OCI-LY7 (cell line): ENCODE data around the gene CWC22.

Experiments
- CTCF ChIP-seq: fragments of 200-600 bp; sonication (generic); conservative IDR thresholded peaks from 2 replicates; pipeline ENCODE4 v1.5.1; 2014; ENCODE audit warnings: mild to moderate bottlenecking, antibody characterized with exemption, low read length, moderate library complexity, mixed read lengths
- EZH2phosphoT487 ChIP-seq: fragments of 200-600 bp; sonication (generic); IDR thresholded peaks from 2 replicates; pipeline ENCODE4 v1.6.1; 2018; ENCODE audit warnings: low read depth, borderline replicate concordance, mild to moderate bottlenecking, mixed run types, antibody characterized with exemption, low read length, moderate library complexity, mixed read lengths

- TF ChIP-seq CTCF (no peak), EZH2phosphoT487 (no peak)
These were observed 39.7 kb upstream of the CWC22 start for GRCh38 chr2:180046776-180047175.
